NCI-H1105 treated with DMSO at 0.1 percent for 48 hours (cell line): ENCODE measurements around the gene PHKB.

ENCODE experiments used
- DNase-seq: peaks from one replicate; lab custom pipeline; 2025; lab: John Stamatoyannopoulos, UW

PHKB gene

DNA sequence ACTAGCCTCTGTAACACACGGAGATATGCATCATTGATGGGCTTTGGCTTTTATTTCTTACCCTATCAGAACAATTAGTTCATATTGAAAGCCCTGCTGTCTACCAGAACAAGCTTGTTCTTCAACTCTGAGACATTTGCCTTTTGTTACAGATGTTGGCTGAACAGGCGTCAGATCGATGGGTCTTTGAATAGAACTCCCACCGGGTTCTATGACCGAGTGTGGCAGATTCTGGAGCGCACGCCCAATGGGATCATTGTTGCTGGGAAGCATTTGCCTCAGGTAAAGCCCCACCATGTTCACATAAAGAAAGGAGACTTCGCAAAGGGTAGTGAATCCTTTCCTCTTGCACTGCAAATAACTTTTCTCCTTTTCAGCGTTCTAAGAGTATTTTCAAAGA is 232.1 kb downstream of the PHKB start:
- no peak for DNase-seq

DNA sequence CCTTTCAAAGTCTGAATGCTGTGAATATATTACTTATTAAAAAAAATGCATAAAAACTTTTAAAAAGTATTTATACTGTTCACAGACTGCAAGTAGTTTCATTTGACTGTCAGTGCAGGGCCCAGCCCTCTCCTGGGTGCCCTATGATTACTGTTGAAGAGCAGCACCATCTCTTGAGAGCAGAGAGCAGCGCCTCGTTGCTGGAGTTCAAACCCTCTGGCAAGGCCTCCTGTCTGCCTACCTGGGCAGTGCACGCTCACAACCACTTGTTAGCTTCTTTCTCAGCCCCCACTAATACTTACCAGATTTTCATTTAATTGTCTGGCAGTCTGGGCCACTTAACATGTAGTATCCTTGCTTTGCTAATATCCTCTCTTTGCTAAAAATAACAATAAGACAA is 233.4 kb downstream of the PHKB start:
- DNase-seq = no peak

DNA sequence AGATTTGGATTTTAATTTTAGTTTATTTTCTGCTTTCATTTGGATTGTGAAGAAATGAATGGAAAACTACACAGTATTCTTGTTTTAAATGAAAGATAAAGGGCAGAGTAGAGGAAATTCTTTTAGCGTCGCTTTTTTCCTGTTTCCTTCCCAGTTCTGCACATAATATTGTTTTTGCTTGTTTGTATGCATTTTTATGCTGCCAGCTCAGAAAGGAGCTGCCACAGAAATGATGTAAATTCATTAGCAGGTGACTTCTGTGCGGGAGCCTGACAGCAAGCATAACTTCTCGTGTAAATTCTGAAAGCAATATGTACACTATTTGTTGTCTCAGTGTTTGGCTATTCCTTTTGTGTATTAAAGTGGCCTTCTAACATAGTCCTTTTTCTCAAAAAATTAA is 234.6 kb downstream of the PHKB start:
- no peak for DNase-seq

DNA sequence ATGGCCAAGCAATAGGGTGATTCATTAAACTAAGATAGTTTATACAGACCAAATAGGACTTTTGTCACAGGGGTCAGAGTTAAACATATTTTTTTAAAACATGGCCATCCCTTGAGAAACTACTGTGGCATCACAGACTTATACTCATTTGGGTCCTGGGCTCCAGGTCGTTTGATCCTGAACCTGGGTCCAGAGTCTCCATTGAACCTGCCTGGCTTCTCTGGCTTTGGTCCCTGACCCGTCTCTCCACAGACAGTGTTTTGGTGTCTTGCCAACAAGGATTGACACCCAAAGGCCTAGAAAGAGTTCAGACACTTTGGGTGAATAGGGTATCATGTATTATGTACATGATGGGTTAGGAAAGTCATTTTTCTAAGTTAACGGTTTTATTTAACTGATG is 236.7 kb downstream of the PHKB start:
- DNase-seq = no peak

DNA sequence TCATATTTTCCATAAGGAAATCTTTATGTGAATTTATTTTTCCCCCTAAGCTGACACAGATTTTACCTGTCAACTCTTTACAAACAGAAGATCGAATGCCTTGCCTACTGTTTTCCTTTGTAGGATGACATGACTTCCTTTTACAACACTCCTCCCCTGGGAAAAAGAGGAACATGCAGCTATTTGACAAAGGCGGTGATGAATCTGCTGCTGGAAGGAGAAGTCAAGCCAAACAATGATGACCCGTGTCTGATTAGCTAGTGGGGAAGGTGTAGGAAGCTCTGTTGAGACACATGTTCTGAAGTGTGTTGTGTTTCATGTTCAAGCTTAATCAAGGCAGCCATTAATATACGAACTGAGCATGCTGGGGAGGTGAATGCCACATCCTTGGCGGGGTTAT is 238.0 kb downstream of the PHKB start:
- DNase-seq = no peak

DNA sequence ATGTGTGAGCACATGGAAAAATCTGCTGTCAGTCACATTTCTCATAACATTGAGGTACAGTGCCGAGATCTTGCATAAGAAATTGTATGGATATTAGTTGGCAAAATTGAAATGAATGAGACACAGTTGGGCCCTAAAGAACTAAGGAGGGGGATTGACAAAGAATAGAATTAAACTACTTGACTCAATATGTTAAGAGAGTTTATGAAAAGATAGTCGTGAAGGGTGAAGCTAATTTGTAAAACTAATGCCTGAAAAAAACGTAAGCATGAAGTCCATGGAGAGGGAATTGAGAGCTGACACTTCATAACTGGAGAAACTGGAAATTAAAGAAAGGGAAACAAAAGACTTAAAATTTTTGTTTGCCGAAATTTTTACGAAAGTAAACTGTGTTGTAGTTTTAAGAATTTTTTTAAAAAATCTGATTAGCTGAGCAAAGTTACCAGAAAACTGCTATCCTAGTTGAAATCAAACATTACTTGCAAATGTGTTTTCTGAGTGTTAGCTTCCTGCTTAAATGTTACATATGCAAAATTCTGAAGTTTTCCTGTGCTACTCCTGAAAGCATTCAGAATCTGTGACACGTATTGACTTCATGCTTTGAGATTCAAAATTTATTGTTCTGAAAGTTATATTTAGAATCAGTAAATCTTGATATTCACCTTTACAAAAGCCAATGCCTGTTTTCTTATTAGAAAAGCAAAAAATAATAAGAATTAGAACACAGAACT is 239.9 kb downstream of the PHKB start:
- DNase-seq = no peak

DNA sequence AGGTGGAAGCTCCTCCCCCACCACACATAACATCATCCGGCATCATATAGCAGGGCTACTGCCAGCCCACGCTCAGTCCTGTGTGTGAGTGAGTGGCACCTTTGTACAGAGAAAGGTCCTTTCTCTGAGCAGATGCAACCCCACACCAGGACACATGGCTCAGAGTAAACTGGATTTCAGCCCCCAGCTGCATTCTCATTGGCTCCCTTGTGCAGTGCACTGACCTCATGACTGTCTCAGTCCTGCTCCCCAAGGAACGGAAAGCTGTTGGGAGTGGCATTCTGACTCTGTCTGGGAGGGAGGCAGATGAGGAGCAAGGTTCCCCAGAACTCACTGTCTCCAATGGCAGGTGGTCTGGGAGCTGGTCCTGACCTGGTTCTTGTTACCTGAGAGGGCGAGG is 244.1 kb downstream of the PHKB start:
- no peak for DNase-seq

DNA sequence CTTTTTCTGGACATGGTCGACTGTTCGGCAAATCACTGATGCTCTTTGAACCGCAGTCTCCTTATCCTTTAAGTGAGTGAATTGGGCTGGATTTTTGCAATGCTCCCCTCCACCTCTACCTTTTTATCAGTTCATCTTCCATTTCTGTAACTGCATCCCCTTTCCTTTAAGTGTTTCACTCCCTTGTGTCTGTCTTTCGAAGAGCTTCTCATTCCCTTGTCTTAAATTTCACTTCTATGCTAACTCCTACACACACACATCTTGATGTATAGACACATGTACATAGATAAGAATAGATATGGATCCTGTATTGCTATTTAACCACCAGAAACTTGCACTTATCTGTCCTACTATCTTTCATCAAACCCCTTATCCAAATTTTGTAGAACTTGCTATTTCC is 250.7 kb downstream of the PHKB start:
- DNase-seq = no peak

DNA sequence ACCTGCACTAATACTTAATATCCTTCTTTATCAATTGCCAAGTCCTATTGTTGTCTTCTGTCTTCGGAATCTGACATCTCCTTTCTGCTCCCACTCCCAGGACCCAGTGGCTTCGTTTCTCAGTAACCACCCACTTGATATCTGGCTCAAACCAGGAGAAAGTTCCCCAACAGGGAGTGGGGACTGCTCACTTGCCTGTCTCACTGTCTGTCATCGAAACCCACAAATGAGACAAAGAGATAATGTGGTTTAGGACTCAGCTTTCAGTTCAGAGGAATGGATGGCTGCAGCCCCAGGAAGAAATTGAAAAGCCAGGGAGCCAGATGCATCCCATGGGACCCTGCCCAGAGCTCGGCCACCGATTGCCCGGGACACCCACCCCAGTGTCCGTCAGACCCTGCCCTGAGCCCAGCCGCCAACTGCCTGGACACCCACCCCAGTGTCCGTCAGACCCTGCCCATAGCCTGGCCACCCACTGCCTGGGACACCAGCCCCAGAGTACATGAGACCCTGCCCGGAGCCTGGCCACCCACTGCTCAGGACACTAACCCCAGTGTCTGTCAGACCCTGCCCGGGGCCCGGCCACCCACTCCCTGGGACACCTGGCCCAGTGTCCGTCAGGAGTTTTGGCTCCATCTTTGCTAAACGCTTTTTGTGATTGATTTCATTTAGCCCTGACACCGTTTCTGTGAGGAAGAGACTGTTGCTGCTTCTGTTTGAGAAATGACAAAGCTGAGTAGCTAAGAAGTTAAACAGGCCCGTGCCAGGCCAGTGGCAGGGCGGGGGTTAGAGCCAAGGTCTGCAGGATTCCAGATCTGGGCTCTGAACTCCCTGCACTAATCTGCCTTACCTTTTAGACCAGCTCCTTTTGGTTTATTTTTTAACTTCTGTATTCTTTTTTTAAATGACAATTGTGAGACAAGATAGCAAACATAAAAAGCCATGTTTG is 251.4 kb downstream of the PHKB start:
- no peak for DNase-seq

DNA sequence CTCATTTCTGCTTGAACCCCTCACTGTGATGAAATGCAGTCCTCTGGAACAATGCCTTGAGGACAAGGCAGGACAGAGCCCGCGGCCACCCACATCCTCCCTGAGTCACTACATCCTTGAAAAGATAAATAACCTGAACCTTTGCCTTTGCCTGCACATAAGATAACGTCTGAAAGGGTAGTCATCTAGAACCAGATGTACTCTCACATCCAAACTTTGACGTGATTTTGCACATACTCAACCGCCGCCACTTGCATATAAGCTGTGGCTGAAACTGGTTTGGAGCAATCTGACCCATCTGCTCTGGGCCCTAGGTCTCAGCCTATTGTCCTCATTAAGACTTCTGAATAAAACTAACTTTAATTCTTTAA is 252.1 kb downstream of the PHKB start:
- no peak for DNase-seq

DNA sequence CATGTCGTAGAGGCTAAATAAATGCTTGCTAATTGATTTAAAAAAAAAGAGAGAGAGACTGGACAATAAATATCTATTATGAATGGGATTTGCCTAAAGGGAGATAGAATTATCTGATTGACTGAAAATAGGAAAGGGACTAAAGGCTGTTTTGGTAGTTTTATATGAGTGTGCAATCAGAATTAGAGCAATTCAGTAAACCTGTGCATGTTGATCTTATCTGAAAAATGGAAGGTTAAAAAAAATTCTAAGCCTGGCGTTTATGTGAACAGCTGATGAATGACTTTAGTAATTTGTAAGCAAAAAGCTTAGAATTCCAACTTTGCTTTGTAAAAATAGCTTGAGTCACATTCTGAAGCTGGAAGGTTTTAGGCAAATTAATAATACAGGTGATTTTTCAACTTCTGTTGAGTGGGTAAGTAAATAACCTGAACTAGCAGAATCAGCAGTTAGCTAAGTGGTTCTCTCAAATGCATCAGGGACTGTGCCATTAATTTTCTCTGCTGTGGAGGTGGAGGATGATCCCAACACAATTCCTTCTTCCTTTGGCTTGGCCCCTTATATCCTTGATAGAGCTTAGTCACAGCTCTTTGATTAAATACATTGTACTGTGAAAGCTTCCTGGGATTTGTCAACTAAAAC is 254.4 kb downstream of the PHKB start:
- DNase-seq = peak; percentile 46

DNA sequence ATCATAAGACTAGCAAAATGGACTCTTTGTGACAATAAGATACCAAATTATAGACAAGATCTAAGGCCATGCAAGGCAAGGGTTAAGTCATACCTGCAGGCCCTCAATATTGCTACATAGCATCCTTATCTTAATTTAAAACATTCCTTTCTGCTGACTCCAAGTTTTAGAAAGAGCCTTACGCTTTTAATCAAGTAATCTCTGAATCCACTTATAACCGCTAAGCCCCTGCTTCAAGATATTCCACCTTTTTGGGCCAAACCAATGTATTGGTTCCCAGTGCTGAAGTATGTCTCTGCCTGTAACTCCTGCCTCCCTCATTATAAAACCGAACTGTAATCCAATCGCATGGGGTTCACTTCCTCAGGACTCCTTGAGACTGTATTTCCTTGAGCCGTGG is 255.4 kb downstream of the PHKB start:
- no peak for DNase-seq

DNA sequence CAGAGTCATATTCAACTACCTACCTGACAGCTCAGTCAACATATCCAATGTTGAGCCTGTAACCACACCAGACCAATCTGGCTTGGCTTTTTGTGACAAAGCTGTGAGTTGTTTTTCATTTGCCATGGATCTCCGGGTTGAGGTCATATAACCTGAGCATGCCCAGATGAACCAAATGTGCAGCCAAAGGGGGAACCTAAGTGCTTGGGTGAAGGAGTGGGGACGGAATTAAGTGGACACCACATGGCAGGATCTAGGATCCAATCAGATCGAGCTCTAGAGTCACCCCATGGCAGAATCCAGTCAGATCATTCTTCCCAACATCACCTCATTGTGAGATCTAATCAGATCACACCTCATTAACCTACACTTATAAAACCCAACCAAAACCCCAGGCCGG is 258.6 kb downstream of the PHKB start:
- DNase-seq = no peak

DNA sequence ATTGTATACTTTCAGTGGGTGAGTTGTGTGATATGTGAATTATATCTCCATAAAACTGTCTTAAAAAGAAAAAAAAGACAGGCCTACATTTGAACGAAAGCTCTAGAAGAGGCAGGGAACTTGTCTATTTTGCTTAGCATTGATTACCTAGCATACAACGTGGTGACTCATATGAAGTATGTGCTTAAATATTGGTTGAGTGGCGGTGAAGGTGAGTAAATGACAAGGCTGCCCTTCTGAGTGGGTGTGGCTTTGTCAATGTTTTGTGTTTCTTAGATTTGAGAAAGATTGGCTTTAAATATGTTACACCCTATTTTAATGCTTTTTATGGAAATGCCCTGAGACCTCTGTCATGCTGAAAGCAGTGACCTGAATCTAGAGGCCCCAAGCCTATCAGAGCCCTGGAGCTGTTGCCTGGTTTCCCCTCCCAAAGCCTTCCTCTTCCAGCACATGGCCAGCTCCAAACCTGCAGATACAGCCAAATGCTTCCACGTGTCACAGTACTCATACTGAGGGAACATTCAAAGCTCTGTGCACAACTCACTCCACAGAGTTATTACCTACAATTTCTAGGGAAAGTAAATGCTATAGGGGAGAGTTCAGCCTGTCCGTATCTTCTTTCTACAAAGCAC is 260.0 kb downstream of the PHKB start:
- DNase-seq = no peak

DNA sequence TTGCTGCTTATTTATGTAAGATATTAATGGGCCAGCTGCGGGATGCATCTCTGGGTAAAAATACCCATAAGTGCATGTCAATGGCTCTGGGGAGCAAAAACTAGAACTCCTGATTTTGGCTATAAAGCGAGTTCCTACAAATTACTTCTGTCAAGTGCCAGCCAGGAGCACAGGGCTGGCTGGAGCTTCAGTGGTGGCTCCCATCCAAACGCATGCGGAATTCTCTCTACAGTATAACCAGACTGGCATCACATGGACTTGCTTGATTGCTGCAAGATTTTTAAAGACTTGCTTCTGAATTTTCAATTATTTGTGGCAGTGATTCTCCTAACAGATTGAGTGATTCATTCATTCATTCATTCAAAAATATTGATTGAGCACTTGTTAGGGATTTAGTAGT is 260.9 kb downstream of the PHKB start:
- DNase-seq = no peak

DNA sequence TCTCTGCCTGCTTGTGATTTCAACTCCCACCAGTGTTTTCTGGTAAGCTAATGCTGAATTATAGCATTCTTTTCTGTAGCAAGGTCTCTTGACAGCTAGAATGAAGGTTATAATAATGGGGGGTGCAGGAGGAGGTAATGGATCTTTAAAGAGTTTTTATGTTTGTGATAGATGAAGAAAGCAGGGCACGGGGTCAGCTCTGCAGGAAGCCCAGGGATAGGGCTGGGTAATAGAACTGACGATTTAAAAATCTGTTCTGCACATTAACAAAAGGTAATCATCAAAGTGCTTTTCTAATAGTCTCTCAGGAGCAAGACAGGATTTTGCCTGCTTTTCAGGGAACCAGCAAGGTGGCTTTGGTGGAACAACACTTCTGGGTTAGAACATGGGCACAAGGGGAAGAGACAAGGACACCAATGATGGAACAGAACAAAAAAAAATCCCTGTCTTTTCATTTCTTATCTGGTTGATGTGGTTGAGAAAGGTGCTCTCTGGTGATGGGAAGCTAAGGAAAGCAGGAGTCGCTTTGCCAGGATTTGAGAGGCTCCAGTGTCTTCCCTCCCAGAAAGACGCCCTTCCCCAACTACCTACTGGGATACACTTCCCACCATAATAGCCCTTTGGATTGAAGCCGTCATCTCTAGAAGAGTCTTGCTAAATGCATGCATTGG is 263.1 kb downstream of the PHKB start:
- DNase-seq = no peak

DNA sequence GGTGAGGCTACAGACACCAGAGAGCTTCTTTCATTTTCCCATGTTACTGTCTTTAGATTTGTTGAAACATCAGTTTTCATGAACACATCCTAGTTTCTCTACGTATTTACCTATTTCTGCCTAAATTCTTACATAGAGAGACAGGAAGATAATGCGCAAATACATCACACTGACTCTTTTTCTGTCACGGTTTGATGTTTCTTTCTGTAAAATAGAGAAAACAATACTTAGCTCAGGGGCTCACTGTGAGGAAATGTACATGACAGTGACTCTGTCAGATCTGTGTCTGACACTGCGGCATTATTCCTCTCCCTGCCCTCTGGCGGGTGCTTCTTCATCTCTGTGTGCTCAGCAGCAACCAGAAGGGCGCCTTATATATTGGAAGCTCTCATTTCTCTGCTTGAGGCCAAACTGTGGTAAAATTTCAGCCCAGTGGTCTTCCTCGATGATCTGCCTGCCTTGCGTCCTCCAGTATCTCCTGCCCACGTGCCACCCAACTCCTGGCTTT is 264.1 kb downstream of the PHKB start:
- DNase-seq = no peak

DNA sequence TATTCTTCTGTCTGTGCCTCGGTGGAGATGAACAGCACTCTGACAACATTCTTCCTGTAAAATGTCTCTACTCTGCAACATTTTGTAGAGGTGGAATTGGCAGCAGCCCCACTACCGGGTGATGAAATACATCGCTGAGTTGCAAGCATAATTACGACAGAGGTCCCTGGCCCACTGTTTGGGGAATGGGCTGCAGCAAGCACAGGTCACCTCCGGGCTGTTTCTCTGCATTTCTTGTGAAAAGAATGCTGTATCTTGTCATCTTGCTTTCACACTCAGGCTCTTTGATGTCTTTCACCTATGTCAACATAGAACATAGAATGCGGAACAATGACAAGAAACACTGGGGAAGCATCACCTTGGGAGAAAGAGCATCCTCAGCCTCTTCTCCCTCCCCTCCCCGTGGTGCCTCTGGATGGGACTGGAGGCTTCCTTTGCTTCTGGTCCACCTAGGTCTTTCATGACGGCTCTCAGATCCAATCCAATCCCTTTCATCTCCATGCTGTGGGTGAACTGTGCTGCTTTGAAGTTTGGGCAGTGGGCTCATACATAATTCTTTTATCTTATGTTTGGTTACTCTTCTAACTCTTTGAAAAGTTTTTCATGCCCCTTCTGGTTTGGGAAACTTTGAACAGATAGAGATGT is 265.0 kb downstream of the PHKB start:
- no peak for DNase-seq

DNA sequence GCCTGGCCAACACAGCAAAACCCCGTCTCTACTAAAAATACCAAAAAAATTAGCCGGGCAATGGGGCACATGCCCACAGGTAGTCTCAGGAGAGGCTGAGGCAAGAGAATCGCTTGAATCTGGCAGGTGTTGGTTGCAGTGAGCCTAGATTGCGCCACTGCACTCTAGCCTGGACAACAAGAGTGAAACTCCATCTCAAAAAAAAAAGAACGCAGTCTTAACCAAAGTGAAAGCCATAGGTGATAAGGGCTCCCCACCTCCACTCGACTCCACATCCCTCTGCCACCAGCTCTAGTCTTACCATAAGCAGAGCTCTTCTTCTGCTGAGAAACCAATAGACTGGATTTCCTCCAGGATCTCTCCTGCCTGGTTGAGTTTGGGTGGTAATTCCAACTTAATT is 266.0 kb downstream of the PHKB start:
- no peak for DNase-seq

DNA sequence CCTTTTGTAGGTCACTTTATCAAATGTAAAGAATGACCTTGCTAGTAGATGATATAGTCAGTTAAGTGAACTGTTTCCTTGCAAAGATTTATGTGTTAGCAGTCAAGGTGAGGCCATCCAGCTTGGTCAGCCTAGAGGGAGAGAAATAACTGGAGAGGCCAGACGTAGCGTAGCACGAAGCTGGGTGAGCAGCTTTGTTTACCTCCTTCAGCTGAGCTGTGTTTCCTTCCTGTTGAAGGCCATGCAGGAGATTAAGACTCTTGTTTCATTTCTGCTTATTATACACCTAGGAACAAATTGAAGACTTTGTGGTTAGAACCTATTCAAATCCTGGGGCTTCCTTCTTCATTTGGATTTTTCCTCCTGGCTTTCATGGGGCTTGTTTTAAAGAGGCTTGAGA is 267.1 kb downstream of the PHKB start:
- DNase-seq = no peak

DNA sequence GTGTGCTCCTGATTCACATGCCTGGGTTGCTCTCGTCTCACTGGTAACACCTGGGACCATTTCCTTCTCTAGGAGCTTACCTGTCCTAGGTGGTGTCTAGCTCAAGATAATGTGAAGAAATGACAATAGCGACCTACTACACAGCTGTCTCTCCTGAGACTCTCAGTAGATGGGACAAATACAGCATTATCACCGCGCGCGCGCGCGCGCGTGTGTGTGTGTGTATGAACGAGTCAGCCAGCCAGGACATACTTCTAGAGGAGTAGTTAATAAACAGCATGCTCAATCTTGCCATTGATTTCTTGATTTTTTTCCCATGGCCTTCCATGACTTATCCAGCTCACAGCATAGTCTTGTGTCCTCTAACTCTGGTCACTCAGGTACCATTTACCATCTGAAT is 268.6 kb downstream of the PHKB start:
- DNase-seq = no peak
